Measurements from ENCODE around the gene WDR7.

WDR7 gene

GRCh38 chr18:56659111-56659510, 8.0 kb downstream of the WDR7 start:
- H3K79me2 ChIP-seq (ENCODE audit: insufficient read depth, low read depth): peaks cover 62% of the 10 kb centered on the region; the same call in 1 of the 2 replicates
- no peaks in the 10 kb centered on the region for H4K20me1 ChIP-seq (ENCODE audit: insufficient read depth)
- no peaks in the 10 kb centered on the region for H3K4me1 ChIP-seq (ENCODE audit: low read depth, poor library complexity, severe bottlenecking)

GRCh38 chr18:56660655-56661054, 9.5 kb downstream of the WDR7 start:
- Histone ChIP-seq H3K9ac (no peak overlapping the region), H3K4me1 (ENCODE audit: low read depth, poor library complexity, severe bottlenecking) (no peaks in the 10 kb centered on the region), H3K4me3 (IDR thresholded peaks at IDR 0.05; ENCODE audit: insufficient read depth, low read depth, low read length) (no peak overlapping the region), H3K79me2 (ENCODE audit: insufficient read depth, low read depth) (peaks cover 52% of the 10 kb centered on the region; the same call in 1 of the 2 replicates), H3K27me3 (ENCODE audit: insufficient read depth, low read depth) (no peaks in the 10 kb centered on the region), H3K36me3 (ENCODE audit: insufficient read depth) (no peaks in the 10 kb centered on the region), H4K20me1 (ENCODE audit: insufficient read depth) (no peaks in the 10 kb centered on the region), H2AFZ (ENCODE audit: low read depth) (no peak overlapping the region), H3K27ac (no peak overlapping the region), H3K4me2 (no peak overlapping the region)
- TF ChIP-seq CTCF (conservative IDR thresholded peaks at IDR 0.05; ENCODE audit: low read depth, low read length): no peak

More at GRCh38 chr18:56659111-56659510, 8.0 kb downstream of the WDR7 start:
- Histone ChIP-seq H3K36me3 (ENCODE audit: insufficient read depth) (no peaks in the 10 kb centered on the region), H3K4me3 (IDR thresholded peaks at IDR 0.05; ENCODE audit: insufficient read depth, low read depth, low read length) (no peak overlapping the region), H3K27ac (no peak overlapping the region), H3K9ac (no peak overlapping the region), H2AFZ (ENCODE audit: low read depth) (no peak overlapping the region), H3K4me2 (no peak overlapping the region), H3K27me3 (ENCODE audit: insufficient read depth, low read depth) (no peaks in the 10 kb centered on the region)
- no peak for TF ChIP-seq CTCF (conservative IDR thresholded peaks at IDR 0.05; ENCODE audit: low read depth, low read length)

- no peak for TF ChIP-seq CTCF (conservative IDR thresholded peaks at IDR 0.05; ENCODE audit: low read depth, low read length)
- Histone ChIP-seq H3K4me3 (IDR thresholded peaks at IDR 0.05; ENCODE audit: insufficient read depth, low read depth, low read length) (no peak overlapping the region), H3K27ac (no peak overlapping the region), H3K9ac (no peak overlapping the region), H3K79me2 (ENCODE audit: insufficient read depth, low read depth) (peaks cover 48% of the 10 kb centered on the region; the same call in 1 of the 2 replicates), H3K4me1 (ENCODE audit: low read depth, poor library complexity, severe bottlenecking) (no peaks in the 10 kb centered on the region), H4K20me1 (ENCODE audit: insufficient read depth) (no peaks in the 10 kb centered on the region), H2AFZ (ENCODE audit: low read depth) (no peak overlapping the region), H3K4me2 (no peak overlapping the region), H3K36me3 (ENCODE audit: insufficient read depth) (no peaks in the 10 kb centered on the region), H3K27me3 (ENCODE audit: insufficient read depth, low read depth) (no peaks in the 10 kb centered on the region)
These were observed 10.4 kb downstream of the WDR7 start for GRCh38 chr18:56661360-56662062.

- H3K4me1 ChIP-seq (ENCODE audit: low read depth, poor library complexity, severe bottlenecking): no peaks in the 10 kb centered on the region
- no peak overlapping the region for H2AFZ ChIP-seq (ENCODE audit: low read depth)
- no peak for TF ChIP-seq CTCF (conservative IDR thresholded peaks at IDR 0.05; ENCODE audit: low read depth, low read length)
- H3K4me3 ChIP-seq (IDR thresholded peaks at IDR 0.05; ENCODE audit: insufficient read depth, low read depth, low read length): no peak overlapping the region
- no peaks in the 10 kb centered on the region for H3K27me3 ChIP-seq (ENCODE audit: insufficient read depth, low read depth)
- no peaks in the 10 kb centered on the region for H3K36me3 ChIP-seq (ENCODE audit: insufficient read depth)
- H3K4me2 ChIP-seq: no peak overlapping the region
- H3K79me2 ChIP-seq (ENCODE audit: insufficient read depth, low read depth): peaks cover 42% of the 10 kb centered on the region; the same call in 1 of the 2 replicates
- H4K20me1 ChIP-seq (ENCODE audit: insufficient read depth): no peaks in the 10 kb centered on the region
- no peak overlapping the region for H3K9ac ChIP-seq
- H3K27ac ChIP-seq: no peak overlapping the region
These were observed 10.9 kb downstream of the WDR7 start for GRCh38 chr18:56662063-56662408.
